HepG2 (cell line): ENCODE results near the gene GDA. TPM values are rescaled to one million over a fixed set of nuclear protein-coding genes. Genes with fewer than 3 reads are reported as not detected.

Experiments
- polyA plus RNA-seq, 8 experiments: library from polyadenylated mRNA; depleted of rRNA in 3 of 8; stranded (reverse) in 7 of 8; unstranded in 1 of 8; fragments of >200 nt; fragmentation: Illumina TruSeq in 4 of 8; extraction: Trizol in 4 of 8; gene quantifications; 2 replicates each; pipeline versions ENCODE4 v1.2.1 to v1.2.3, GENCODE V29; 2011 to 2016; ENCODE audit warnings: low read depth in 4 of 8, missing spikeins in 1 of 8, mixed read lengths in 1 of 8; ENCODE audit not compliant: insufficient read depth in 1 of 8
- small RNA-seq, 3 experiments: library from RNA; depleted of rRNA; stranded (forward); fragments of <200 nt; gene quantifications; one replicate each; pipeline ENCODE3, GENCODE V24; 2012; ENCODE audit warnings: low read depth in 2 of 3, low replicate concordance in 1 of 3; ENCODE audit not compliant: insufficient read length in 3 of 3, insufficient read depth in 2 of 3
- total RNA-seq, 5 experiments: library from RNA; depleted of rRNA; stranded (reverse); fragments of >200 nt; fragmentation: Illumina TruSeq; extraction: Trizol; gene quantifications; 2 replicates each; pipeline ENCODE4 v1.2.3, GENCODE V29; 2016; ENCODE audit warnings: low read depth in 1 of 5

GDA gene
- total and polyA plus RNA-seq, 2 of the 13 experiments (the other 11 are each of a cell fraction or from before 2014, with no cell fraction given): 0.15 to 0.99 TPM

Small RNA genes within 50 kb of the gene (small RNA-seq; reads per million reads assigned to genes)
- 0 reads per million in 3 experiments for gene RNA5SP285

Other genes with a start within 250 kb of the GDA start
- gene ABHD17B, start 238.2 kb upstream of the GDA start, total RNA-seq (2016; rRNA removed; fragmentation: Illumina TruSeq; extraction: Trizol): 22.0 and 25.2 TPM in 2 replicates
- 10.4 and 11.3 TPM in 2 replicates for gene ABHD17B, start 238.2 kb upstream of the GDA start, polyA plus RNA-seq (2011; rRNA removed)
- gene C9orf85, start 237.8 kb upstream of the GDA start, total RNA-seq (2016; rRNA removed; fragmentation: Illumina TruSeq; extraction: Trizol): 9.9 and 10.1 TPM in 2 replicates
- gene C9orf85, start 237.8 kb upstream of the GDA start, polyA plus RNA-seq (2011; rRNA removed): 11.3 and 13.9 TPM in 2 replicates
- gene C9orf57, start 88.8 kb upstream of the GDA start, total RNA-seq (2016; rRNA removed; fragmentation: Illumina TruSeq; extraction: Trizol): not detected in 2 replicates
- 0.09 and 0.27 TPM in 2 replicates for gene C9orf57, start 88.8 kb upstream of the GDA start, polyA plus RNA-seq (2011; rRNA removed)
- gene ZFAND5, start 215.8 kb downstream of the GDA start, total RNA-seq (2016; rRNA removed; fragmentation: Illumina TruSeq; extraction: Trizol): 41.8 and 60.2 TPM in 2 replicates
- gene ZFAND5, start 215.8 kb downstream of the GDA start, polyA plus RNA-seq (2011; rRNA removed): 49.1 and 53.4 TPM in 2 replicates